Colon (tissue), 2 donors: ENCODE results near the gene GLRX5.

Experiments used
- FAIRE-seq: peaks from 2 replicates; lab custom pipeline; 2012; peaks lifted over from hg19 to GRCh38; lab: Jason Lieb, UNC
- donor health status: control.
- donor health status: control.

Gene GLRX5

GRCh38 chr14:95534299-95535225, at the start of gene GLRX5:
Gene GLRX5, plus strand, starts transcription at chr14:95535050. Its CDS starts 40 bp downstream, at chr14:95535090.
- FAIRE-seq: peak; percentile 94

GRCh38 chr14:95485222-95485819, 49.5 kb upstream of the GLRX5 start:
- FAIRE-seq: no peak

- no peak for FAIRE-seq
Measured at GRCh38 chr14:95486875-95487668, 47.8 kb upstream of the GLRX5 start.

- FAIRE-seq: no peak
Measured at GRCh38 chr14:95487669-95488084, 47.2 kb upstream of the GLRX5 start.

- FAIRE-seq: no peak
Measured at GRCh38 chr14:95488376-95489213, 46.3 kb upstream of the GLRX5 start.

- FAIRE-seq: no peak
Measured at GRCh38 chr14:95489214-95490137, 45.4 kb upstream of the GLRX5 start.

- no peak for FAIRE-seq
Measured at GRCh38 chr14:95490138-95490509, 44.7 kb upstream of the GLRX5 start.

- no peak for FAIRE-seq
Measured at GRCh38 chr14:95490727-95491451, 44.0 kb upstream of the GLRX5 start.

GRCh38 chr14:95491936-95492608, 42.8 kb upstream of the GLRX5 start:
- no peak for FAIRE-seq

- no peak for FAIRE-seq
Measured at GRCh38 chr14:95493503-95493902, 41.3 kb upstream of the GLRX5 start.

GRCh38 chr14:95493976-95494375, 40.9 kb upstream of the GLRX5 start:
- no peak for FAIRE-seq

- FAIRE-seq: no peak
Measured at GRCh38 chr14:95494456-95494855, 40.4 kb upstream of the GLRX5 start.

- no peak for FAIRE-seq
Measured at GRCh38 chr14:95495076-95495475, 39.8 kb upstream of the GLRX5 start.

GRCh38 chr14:95495538-95496025, 39.3 kb upstream of the GLRX5 start:
- FAIRE-seq: no peak

GRCh38 chr14:95496111-95496681, 38.7 kb upstream of the GLRX5 start:
- no peak for FAIRE-seq

GRCh38 chr14:95496690-95497259, 38.1 kb upstream of the GLRX5 start:
- FAIRE-seq: no peak

GRCh38 chr14:95497561-95498011, 37.3 kb upstream of the GLRX5 start:
- no peak for FAIRE-seq

- no peak for FAIRE-seq
Measured at GRCh38 chr14:95498622-95499353, 36.1 kb upstream of the GLRX5 start.
